HepG2 (cell line): ENCODE measurements around the gene RAD51. TPM values are rescaled to one million over a fixed set of nuclear protein-coding genes. Genes with fewer than 3 reads are reported as not detected.

Source experiments
- ARID3A ChIP-seq: IDR thresholded peaks from 2 replicates; pipeline ENCODE4 v1.6.1; 2012; ENCODE audit warnings: low read depth, low read length, improper control_type of control experiment
- ATF3 ChIP-seq: sonication (generic); formaldehyde crosslinking; IDR thresholded peaks from 2 replicates; pipeline ENCODE4 v1.4.0; 2020; ENCODE audit warnings: missing genetic modification reagents
- DBP ChIP-seq: sonication (generic); formaldehyde crosslinking; IDR thresholded peaks from 2 replicates; pipeline ENCODE4 v1.4.0; 2020; ENCODE audit warnings: missing genetic modification reagents; ENCODE audit errors: not compliant biosample characterization
- GATAD1 ChIP-seq: IDR thresholded peaks from 2 replicates; pipeline ENCODE4 v1.6.1; 2016; ENCODE audit warnings: missing genetic modification reagents, missing compliant biosample characterization
- GMEB2 ChIP-seq: IDR thresholded peaks from 2 replicates; pipeline ENCODE4 v1.6.1; 2016; ENCODE audit warnings: missing biosample characterization, missing genetic modification reagents, low read depth
- HIC2 ChIP-seq: sonication (generic); formaldehyde crosslinking; IDR thresholded peaks from 2 replicates; pipeline ENCODE4 v1.9.0; 2022; ENCODE audit warnings: low read depth, missing genetic modification reagents
- HOXA5 ChIP-seq: sonication (generic); formaldehyde crosslinking; IDR thresholded peaks from 2 replicates; pipeline ENCODE4 v1.4.0; 2020; ENCODE audit warnings: missing genetic modification reagents
- ISX ChIP-seq: sonication (generic); formaldehyde crosslinking; conservative IDR thresholded peaks from 2 replicates; pipeline ENCODE4 v1.5.0; 2020; ENCODE audit warnings: missing genetic modification reagents
- MAX ChIP-seq: IDR thresholded peaks from 2 replicates; pipeline ENCODE4 v1.6.1; 2012; ENCODE audit warnings: inconsistent platforms
- MED8 ChIP-seq: sonication (generic); formaldehyde crosslinking; IDR thresholded peaks from 2 replicates; pipeline ENCODE4 v1.8.1; 2023; ENCODE audit warnings: mild to moderate bottlenecking, missing genetic modification reagents; ENCODE audit not compliant: insufficient replicate concordance
- NBN ChIP-seq: fragments of 450-650 bp; conservative IDR thresholded peaks from 2 replicates; pipeline ENCODE4 v1.6.1; 2017
- NFRKB ChIP-seq: fragments of 450-650 bp; IDR thresholded peaks from 2 replicates; pipeline ENCODE4 v1.6.1; 2017
- POLR2AphosphoS2 ChIP-seq: IDR thresholded peaks from 2 replicates; pipeline ENCODE4 v1.6.1; 2011; ENCODE audit warnings: low read depth, low read length, improper control_type of control experiment
- RFX1 ChIP-seq: fragments of 450-650 bp; IDR thresholded peaks from 2 replicates; pipeline ENCODE4 v1.6.1; 2017
- U2AF1 ChIP-seq: fragments of 200-400 bp; formaldehyde crosslinking; optimal IDR thresholded peaks from 2 replicates; pipeline ENCODE3; 2017; ENCODE audit warnings: mild to moderate bottlenecking, low read depth, low read length
- ZBTB7B ChIP-seq: sonication (generic); formaldehyde crosslinking; IDR thresholded peaks from 2 replicates; pipeline ENCODE4 v1.4.0; 2020; ENCODE audit warnings: missing genetic modification reagents
- ZFY ChIP-seq: sonication (generic); formaldehyde crosslinking; IDR thresholded peaks from 2 replicates; pipeline ENCODE4 v1.4.0; 2020; ENCODE audit warnings: missing genetic modification reagents
- ZKSCAN8 ChIP-seq: IDR thresholded peaks from 2 replicates; pipeline ENCODE4 v1.6.1; 2016; ENCODE audit warnings: borderline replicate concordance, missing genetic modification reagents, missing compliant biosample characterization
- ZMYM3 ChIP-seq: sonication (generic); formaldehyde crosslinking; IDR thresholded peaks from 2 replicates; pipeline ENCODE4 v1.5.1; 2020; ENCODE audit warnings: mild to moderate bottlenecking, missing genetic modification reagents
- ZNF550 ChIP-seq: sonication (generic); formaldehyde crosslinking; IDR thresholded peaks from 2 replicates; pipeline ENCODE4 v1.4.0; 2020; ENCODE audit warnings: mild to moderate bottlenecking, missing genetic modification reagents, borderline replicate concordance
- ZNF792 ChIP-seq: IDR thresholded peaks from 2 replicates; pipeline ENCODE4 v1.6.1; 2016
- ZNF800 ChIP-seq: sonication (generic); formaldehyde crosslinking; IDR thresholded peaks from 2 replicates; pipeline ENCODE4 v1.4.0; 2020; ENCODE audit warnings: missing genetic modification reagents
- ZSCAN12 ChIP-seq: sonication (generic); formaldehyde crosslinking; IDR thresholded peaks from 2 replicates; pipeline ENCODE4 v1.9.0; 2021; ENCODE audit warnings: mild to moderate bottlenecking, missing genetic modification reagents
- polyA plus RNA-seq, 8 experiments: library from polyadenylated mRNA; depleted of rRNA in 3 of 8; stranded (reverse) in 7 of 8; unstranded in 1 of 8; fragments of >200 nt; fragmentation: Illumina TruSeq in 4 of 8; extraction: Trizol in 4 of 8; gene quantifications; 2 replicates each; pipeline versions ENCODE4 v1.2.1 to v1.2.3, GENCODE V29; 2011 to 2016; ENCODE audit warnings: low read depth in 4 of 8, missing spikeins in 1 of 8, mixed read lengths in 1 of 8; ENCODE audit not compliant: insufficient read depth in 1 of 8
- total RNA-seq, 5 experiments: library from RNA; depleted of rRNA; stranded (reverse); fragments of >200 nt; fragmentation: Illumina TruSeq; extraction: Trizol; gene quantifications; 2 replicates each; pipeline ENCODE4 v1.2.3, GENCODE V29; 2016; ENCODE audit warnings: low read depth in 1 of 5

RAD51 gene
- total and polyA plus RNA-seq, 2 of the 13 experiments (the other 11 are each of a cell fraction or from before 2014, with no cell fraction given), result 8.5 to 12.8 TPM

GRCh38 chr15:40754883-40755811 is 60.2 kb downstream of the RAD51 start, which contains the start of gene RMDN3 (continued):
- no peak for TF ChIP-seq ISX (CRISPR knock-in tag)
- TF ChIP-seq HOXA5, result peak; percentile 30; the same call in 1 of the 2 replicates
- peak; percentile 85 for TF ChIP-seq ZFY
- TF ChIP-seq ZKSCAN8, result no peak
- TF ChIP-seq ZNF550 (CRISPR knock-in tag), result no peak
- peak; percentile 96 for TF ChIP-seq GATAD1 (CRISPR knock-in tag)
- TF ChIP-seq POLR2AphosphoS2, result no peak
- no peak for TF ChIP-seq ATF3 (CRISPR knock-in tag)
- no peak for TF ChIP-seq ZSCAN12
- TF ChIP-seq ZMYM3 (CRISPR knock-in tag), result peak; percentile 33; the same call in 1 of the 2 replicates
- TF ChIP-seq ZNF792, result no peak
- no peak for TF ChIP-seq ARID3A
- TF ChIP-seq HIC2 (CRISPR knock-in tag), result no peak
- no peak for TF ChIP-seq MED8 (CRISPR knock-in tag)
- peak; percentile 69 for TF ChIP-seq GMEB2 (CRISPR knock-in tag)
- TF ChIP-seq MAX, result peak; percentile 76
- TF ChIP-seq ZBTB7B, result peak; percentile 15; the same call in 1 of the 2 replicates
- TF ChIP-seq U2AF1, result no peak
- no peak for TF ChIP-seq NBN
- TF ChIP-seq ZNF800 (CRISPR knock-in tag), result no peak
- no peak for TF ChIP-seq NFRKB
- TF ChIP-seq DBP (CRISPR knock-in tag), result no peak
- TF ChIP-seq RFX1, result no peak
